Neural progenitor cell (in vitro differentiated cells): ENCODE measurements around the gene GMIP. TPM values are rescaled to one million over a fixed set of nuclear protein-coding genes. Genes with fewer than 3 reads are reported as not detected.
"Not testable (repeated sequence)": the region's sequence is repeated elsewhere in the genome, so short reads cannot be mapped to it uniquely, and the experiment has no call there.

Experiments used
- DNase-seq: peaks from one replicate; pipeline ENCODE4 v3.0.0-alpha.2; 2016; ENCODE audit warnings: low spot score
- H2AFZ ChIP-seq: fragments of 200-600 bp; sonication (generic); replicated peaks from 2 replicates; pipeline ENCODE4 v1.6.1; 2016; ENCODE audit warnings: antibody characterized with exemption
- H3F3A ChIP-seq: fragments of 200-600 bp; sonication (generic); 2 replicates; pipeline ENCODE4 v1.6.1; 2016; ENCODE audit warnings: antibody characterized with exemption, low read depth
- H3K27ac ChIP-seq: fragments of 200-600 bp; sonication (generic); 2 replicates; pipeline ENCODE4 v1.5.1; 2016; ENCODE audit warnings: mild to moderate bottlenecking
- H3K27me3 ChIP-seq: fragments of 200-600 bp; sonication (generic); 2 replicates; pipeline ENCODE4 v1.6.1; 2016; ENCODE audit warnings: mild to moderate bottlenecking, moderate library complexity
- H3K36me3 ChIP-seq: fragments of 200-600 bp; sonication (generic); 2 replicates; pipeline ENCODE4 v1.5.1; 2016
- H3K4me1 ChIP-seq: fragments of 200-600 bp; sonication (generic); 2 replicates; pipeline ENCODE4 v1.6.1; 2016; ENCODE audit warnings: mixed run types
- H3K4me2 ChIP-seq: fragments of 200-600 bp; sonication (generic); 2 replicates; pipeline ENCODE4 v1.6.1; 2016
- H3K4me3 ChIP-seq: fragments of 200-600 bp; sonication (generic); 2 replicates; pipeline ENCODE4 v1.5.1; 2016
- H3K79me2 ChIP-seq: fragments of 200-600 bp; sonication (generic); 2 replicates; pipeline ENCODE4 v1.6.1; 2016; ENCODE audit warnings: low read depth
- H3K9ac ChIP-seq: fragments of 200-600 bp; sonication (generic); 2 replicates; pipeline ENCODE4 v1.6.1; 2016
- H3K9me3 ChIP-seq: fragments of 200-600 bp; sonication (generic); 2 replicates; pipeline ENCODE4 v1.5.1; 2016; ENCODE audit warnings: low read depth
- H4K20me1 ChIP-seq: fragments of 200-600 bp; sonication (generic); 2 replicates; pipeline ENCODE4 v1.6.1; 2016; ENCODE audit warnings: low read depth
- H3K27ac Mint-ChIP-seq: 3 replicates; pipeline ENCODE4 v1.8.0; 2021; ENCODE audit warnings: mixed read lengths
- H3K27me3 Mint-ChIP-seq: 2 replicates; pipeline ENCODE4 v1.8.0; 2022; ENCODE audit warnings: low read depth, mild to moderate bottlenecking, inconsistent platforms, moderate library complexity, mixed read lengths; ENCODE audit not compliant: insufficient read depth
- H3K36me3 Mint-ChIP-seq: 3 replicates; pipeline ENCODE4 v1.8.0; 2021; ENCODE audit warnings: mixed read lengths
- H3K4me1 Mint-ChIP-seq: 3 replicates; pipeline ENCODE4 v1.8.0; 2021; ENCODE audit warnings: mixed read lengths
- H3K4me3 Mint-ChIP-seq: 3 replicates; pipeline ENCODE4 v1.8.0; 2021; ENCODE audit warnings: mild to moderate bottlenecking, moderate library complexity, mixed read lengths
- H3K9me3 Mint-ChIP-seq: 3 replicates; pipeline ENCODE4 v1.8.0; 2020; ENCODE audit warnings: mixed read lengths
- CTCF ChIP-seq: fragments of 200-600 bp; sonication (generic); IDR thresholded peaks from 2 replicates; pipeline ENCODE4 v1.5.1; 2017; ENCODE audit warnings: antibody characterized with exemption, mild to moderate bottlenecking
- EZH2 ChIP-seq: fragments of 200-600 bp; sonication (generic); IDR thresholded peaks from 2 replicates; pipeline ENCODE4 v1.6.1; 2017; ENCODE audit warnings: antibody characterized with exemption, mild to moderate bottlenecking, moderate library complexity
- EZH2phosphoT487 ChIP-seq: fragments of 200-600 bp; sonication (generic); IDR thresholded peaks from 2 replicates; pipeline ENCODE4 v1.6.1; 2017; ENCODE audit warnings: antibody characterized with exemption
- total RNA-seq: library from RNA; depleted of rRNA; stranded (reverse); fragments of >200 nt; gene quantifications from 2 replicates; pipeline ENCODE4 v1.2.3, GENCODE V29; 2015; ENCODE audit warnings: low replicate concordance

Gene GMIP
- total RNA-seq, result 6.4 and 7.9 TPM in 2 replicates

- DNase-seq, result peak; percentile 88
- H3K9me3 ChIP-seq, result no peaks in the 10 kb centered on the region
- no peak within 1 kb of the TSS for H3K27ac ChIP-seq
- H4K20me1 ChIP-seq, result peaks cover 5% of the 10 kb centered on the region
- H3K4me3 ChIP-seq, result peak within 1 kb of the TSS; percentile 88
- no peaks in the 10 kb centered on the region for H3K79me2 ChIP-seq
- H3K36me3 ChIP-seq, result no peaks in the 10 kb centered on the region
- peak within 1 kb of the TSS; percentile 23 for H3K27ac Mint-ChIP-seq
- H2AFZ ChIP-seq, result peak within 1 kb of the TSS; percentile 90
- H3F3A ChIP-seq, result peaks cover 18% of the 10 kb centered on the region
- H3K27me3 Mint-ChIP-seq, result peaks cover 2% of the 10 kb centered on the region
- H3K36me3 Mint-ChIP-seq, result peaks cover 10% of the 10 kb centered on the region
- H3K27me3 ChIP-seq, result no peaks in the 10 kb centered on the region
- peak within 1 kb of the TSS; percentile 28 for H3K9ac ChIP-seq
- peaks cover 11% of the 10 kb centered on the region for H3K4me1 Mint-ChIP-seq
- H3K9me3 Mint-ChIP-seq, result no peaks in the 10 kb centered on the region
- peak; percentile 97 for TF ChIP-seq CTCF
- no peak for TF ChIP-seq EZH2phosphoT487
- H3K4me2 ChIP-seq, result peak within 1 kb of the TSS; percentile 94
- no peaks in the 10 kb centered on the region for H3K4me1 ChIP-seq
- H3K4me3 Mint-ChIP-seq, result peak within 1 kb of the TSS; percentile 89
Observed at GRCh38 chr19:19643158-19644053, at the start of gene GMIP. GMIP (minus strand) TSS chr19:19643657; CDS start chr19:19643529, 128 bp downstream.

- DNase-seq, result no peak
- H3K36me3 ChIP-seq, result no peaks in the 10 kb centered on the region
- H3F3A ChIP-seq, result peaks cover 10% of the 10 kb centered on the region
- Mint-ChIP-seq H3K9me3 (peaks cover 19% of the 10 kb centered on the region), H3K36me3 (peaks cover 2% of the 10 kb centered on the region), H3K27me3 (no peaks in the 10 kb centered on the region), H3K4me3 (no peak overlapping the region), H3K27ac (no peak overlapping the region), H3K4me1 (no peaks in the 10 kb centered on the region)
- no peaks in the 10 kb centered on the region for H3K4me1 ChIP-seq
- no peaks in the 10 kb centered on the region for H3K27me3 ChIP-seq
- H3K4me2 ChIP-seq, result no peak overlapping the region
- no peak overlapping the region for H3K9ac ChIP-seq
- no peak overlapping the region for H2AFZ ChIP-seq
- H3K9me3 ChIP-seq, result no peaks in the 10 kb centered on the region
- no peak overlapping the region for H3K27ac ChIP-seq
- no peaks in the 10 kb centered on the region for H3K79me2 ChIP-seq
- TF ChIP-seq EZH2phosphoT487 (no peak), CTCF (no peak), EZH2 (no peak)
- H3K4me3 ChIP-seq, result no peak overlapping the region
- H4K20me1 ChIP-seq, result no peaks in the 10 kb centered on the region
Observed at GRCh38 chr19:19691683-19692082, 48.2 kb upstream of the GMIP start.

DNA sequence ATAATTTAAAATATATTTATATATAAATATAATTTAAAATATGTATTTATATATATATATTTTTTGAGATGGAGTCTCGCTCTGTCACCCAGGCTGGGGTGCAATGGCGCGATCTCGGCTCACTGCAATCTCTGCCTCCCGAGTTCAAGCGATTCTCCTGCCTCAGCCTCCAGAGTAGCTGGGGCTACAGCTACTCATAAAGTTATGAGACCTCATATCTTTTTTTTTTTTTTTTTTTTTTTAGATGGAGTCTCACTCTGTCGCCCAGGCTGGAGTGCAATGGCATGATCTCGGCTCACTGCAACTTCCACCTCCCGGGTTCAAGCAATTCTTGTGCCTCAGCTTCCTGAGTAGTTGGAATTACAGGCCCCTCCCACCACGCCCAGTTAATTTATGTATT, 45.6 kb upstream of the GMIP start:
- H3K36me3 Mint-ChIP-seq, H4K20me1 ChIP-seq, H3K9me3 ChIP-seq, H3K27me3 Mint-ChIP-seq, DNase-seq, H3K79me2 ChIP-seq, H2AFZ ChIP-seq, H3K27ac Mint-ChIP-seq, H3K4me3 ChIP-seq, H3K27me3 ChIP-seq, H3K4me3 Mint-ChIP-seq, H3K4me1 ChIP-seq, H3K4me1 Mint-ChIP-seq, H3K9ac ChIP-seq, H3K36me3 ChIP-seq, H3K4me2 ChIP-seq, H3K27ac ChIP-seq: not testable (repeated sequence)
- peaks cover 16% of the 10 kb centered on the region for H3F3A ChIP-seq
- H3K9me3 Mint-ChIP-seq, result peaks cover 24% of the 10 kb centered on the region

GRCh38 chr19:19687090-19687489, 43.6 kb upstream of the GMIP start:
- Histone ChIP-seq H3K27ac (no peak overlapping the region), H3K4me3 (no peak overlapping the region), H3K79me2 (no peaks in the 10 kb centered on the region), H3K36me3 (no peaks in the 10 kb centered on the region), H3K27me3 (no peaks in the 10 kb centered on the region), H4K20me1 (no peaks in the 10 kb centered on the region), H2AFZ (no peak overlapping the region), H3K9me3 (no peaks in the 10 kb centered on the region), H3K4me2 (no peak overlapping the region), H3K4me1 (no peaks in the 10 kb centered on the region), H3F3A (peaks cover 16% of the 10 kb centered on the region), H3K9ac (no peak overlapping the region)
- Mint-ChIP-seq H3K27me3 (no peaks in the 10 kb centered on the region), H3K9me3 (peaks cover 35% of the 10 kb centered on the region), H3K4me1 (no peaks in the 10 kb centered on the region), H3K27ac (no peak overlapping the region), H3K4me3 (no peak overlapping the region), H3K36me3 (peaks cover 25% of the 10 kb centered on the region)
- no peak for TF ChIP-seq EZH2
- no peak for TF ChIP-seq CTCF
- TF ChIP-seq EZH2phosphoT487, result no peak
- peak; percentile 14 for DNase-seq
